SKM-1 treated with dmso at 0.1 percent for 144 hours (cell line): Measurements from ENCODE around the gene EHHADH.

Experiments
- DNase-seq: peaks from one replicate; lab custom pipeline; 2025; ENCODE audit not compliant: unreplicated experiment; lab: John Stamatoyannopoulos, UW

Gene EHHADH

GRCh38 chr3:185199671-185200070 lies 54.2 kb downstream of the EHHADH start:
- no peak for DNase-seq

- no peak for DNase-seq
Measured at GRCh38 chr3:185199206-185199605, 54.6 kb downstream of the EHHADH start.

GRCh38 chr3:185197068-185197467 lies 56.8 kb downstream of the EHHADH start:
- DNase-seq = no peak

GRCh38 chr3:185195652-185196051 lies 58.2 kb downstream of the EHHADH start:
- no peak for DNase-seq

GRCh38 chr3:185188816-185189215 lies 65.0 kb downstream of the EHHADH start:
- DNase-seq = no peak

- no peak for DNase-seq
Measured at GRCh38 chr3:185187391-185187790, 66.5 kb downstream of the EHHADH start.

- peak; percentile 43 for DNase-seq
Measured at GRCh38 chr3:185176750-185177359, 77.0 kb downstream of the EHHADH start.

GRCh38 chr3:185175370-185175987 lies 78.4 kb downstream of the EHHADH start:
- peak; percentile 88 for DNase-seq

GRCh38 chr3:185172086-185173049 lies 81.5 kb downstream of the EHHADH start:
- no peak for DNase-seq

- no peak for DNase-seq
Measured at GRCh38 chr3:185164428-185165217, 89.2 kb downstream of the EHHADH start.

GRCh38 chr3:185162634-185163033 lies 91.2 kb downstream of the EHHADH start:
- DNase-seq = no peak

- no peak for DNase-seq
Measured at GRCh38 chr3:185161761-185162160, 92.1 kb downstream of the EHHADH start.

- no peak for DNase-seq
Measured at GRCh38 chr3:185157347-185157746, 96.5 kb downstream of the EHHADH start.

- no peak for DNase-seq
Measured at GRCh38 chr3:185155678-185156077, 98.2 kb downstream of the EHHADH start.

- no peak for DNase-seq
Measured at GRCh38 chr3:185153861-185154629, 99.8 kb downstream of the EHHADH start.

- no peak for DNase-seq
Measured at GRCh38 chr3:185153171-185153771, 100.6 kb downstream of the EHHADH start.

- no peak for DNase-seq
Measured at GRCh38 chr3:185152410-185153170, 101.3 kb downstream of the EHHADH start, which contains the start of gene C3orf70. C3orf70 (minus strand) TSS chr3:185153060; CDS start chr3:185152823, 237 bp downstream.

- DNase-seq = no peak
Measured at GRCh38 chr3:185151964-185152409, 101.9 kb downstream of the EHHADH start.
